UCSD-AML1 (cell line): Measurements from ENCODE around the gene PRR12.
A peak's percentile ranks its signal among the peaks of the same experiment; 100 is the strongest.

Experiments
- DNase-seq: peaks from one replicate; lab custom pipeline; 2025; ENCODE audit not compliant: unreplicated experiment; lab: John Stamatoyannopoulos, UW

The PRR12 gene

GRCh38 chr19:49590071-49590970, 661 bp upstream of the PRR12 start:
- DNase-seq: peak; percentile 97

DNA sequence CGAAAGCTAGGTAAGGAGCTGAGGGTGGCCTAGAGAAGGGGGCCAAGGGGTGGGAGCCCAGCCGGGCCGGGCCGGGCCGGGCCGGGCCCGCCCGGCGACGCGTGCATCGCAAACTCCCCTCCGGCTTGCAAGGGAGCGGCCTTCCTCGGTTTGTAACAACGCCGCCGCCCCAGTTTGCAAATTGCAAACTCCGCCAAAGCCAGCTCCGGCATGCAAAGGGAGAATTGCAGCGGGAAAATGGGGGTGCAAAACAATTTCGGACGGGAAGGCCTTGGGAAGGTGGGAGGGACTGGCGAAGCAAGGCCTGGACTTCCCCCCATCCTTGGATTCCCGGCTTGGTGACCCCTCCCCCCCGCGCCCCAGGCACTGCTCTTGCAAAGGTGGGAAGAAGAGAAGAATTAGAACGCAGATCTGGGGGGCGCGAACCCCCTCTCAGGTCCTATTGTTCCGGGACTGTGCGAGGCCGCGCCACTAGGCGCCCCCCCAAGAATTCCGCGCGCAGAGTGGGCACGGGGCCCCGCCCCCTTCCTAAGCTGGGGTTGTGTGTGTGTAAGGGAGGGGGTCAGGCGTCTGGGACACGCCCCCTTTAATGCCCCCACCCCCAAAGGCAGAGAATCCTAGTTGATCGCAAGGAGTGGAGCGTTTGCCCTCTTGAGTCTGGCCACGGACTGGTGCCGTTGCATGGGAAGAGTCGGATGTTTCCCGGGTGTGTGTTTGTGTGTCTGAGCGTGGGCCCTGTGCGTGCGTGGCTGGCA, 926 bp downstream of the PRR12 start:
- peak; percentile 55 for DNase-seq

GRCh38 chr19:49592486-49593232, 1.7 kb downstream of the PRR12 start:
- no peak for DNase-seq

DNA sequence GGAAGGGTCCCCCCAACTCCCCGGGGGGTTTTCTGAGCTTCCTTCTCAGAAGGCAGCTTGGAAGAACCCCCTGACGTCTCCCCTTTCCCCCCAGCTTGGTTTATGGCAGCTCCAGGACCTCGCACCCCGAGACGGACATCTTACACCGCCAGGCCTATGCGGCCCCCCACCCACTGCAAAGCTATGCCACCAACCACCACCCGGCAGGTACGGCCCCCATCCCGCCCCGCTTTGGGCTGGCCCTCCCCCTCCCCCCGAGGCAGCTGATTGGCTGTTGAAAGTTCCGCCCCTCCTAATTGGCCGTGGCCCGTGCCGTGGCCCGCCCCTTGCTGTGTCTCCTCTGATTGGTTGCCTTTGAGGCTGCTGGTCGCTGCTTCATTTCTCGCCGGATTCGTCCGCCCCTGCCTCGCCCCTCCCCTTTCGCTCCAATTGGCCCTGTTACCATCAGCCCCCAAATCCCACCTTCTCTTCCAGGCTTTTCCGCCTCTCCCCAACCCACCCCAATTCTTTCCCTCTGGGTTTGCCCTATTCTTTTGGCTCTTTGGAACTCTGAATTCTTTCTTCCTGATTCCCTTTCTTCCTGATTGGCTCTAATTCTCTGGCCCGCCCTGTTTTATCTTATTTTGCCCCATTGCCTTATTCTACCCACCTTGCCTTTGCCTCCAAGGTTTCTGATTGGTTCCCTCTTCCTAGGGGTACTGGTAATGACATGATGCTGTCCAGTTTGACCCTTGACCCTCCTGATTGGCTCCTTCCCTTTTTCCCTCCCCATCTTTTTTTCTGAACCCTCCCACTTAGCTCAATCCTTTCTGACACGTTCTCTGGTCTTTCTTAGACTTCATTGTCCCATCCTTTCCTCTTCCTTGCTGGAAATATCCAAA, 2.5 kb downstream of the PRR12 start:
- DNase-seq: peak; percentile 22

GRCh38 chr19:49594157-49594992, 3.4 kb downstream of the PRR12 start:
- DNase-seq: no peak

DNA sequence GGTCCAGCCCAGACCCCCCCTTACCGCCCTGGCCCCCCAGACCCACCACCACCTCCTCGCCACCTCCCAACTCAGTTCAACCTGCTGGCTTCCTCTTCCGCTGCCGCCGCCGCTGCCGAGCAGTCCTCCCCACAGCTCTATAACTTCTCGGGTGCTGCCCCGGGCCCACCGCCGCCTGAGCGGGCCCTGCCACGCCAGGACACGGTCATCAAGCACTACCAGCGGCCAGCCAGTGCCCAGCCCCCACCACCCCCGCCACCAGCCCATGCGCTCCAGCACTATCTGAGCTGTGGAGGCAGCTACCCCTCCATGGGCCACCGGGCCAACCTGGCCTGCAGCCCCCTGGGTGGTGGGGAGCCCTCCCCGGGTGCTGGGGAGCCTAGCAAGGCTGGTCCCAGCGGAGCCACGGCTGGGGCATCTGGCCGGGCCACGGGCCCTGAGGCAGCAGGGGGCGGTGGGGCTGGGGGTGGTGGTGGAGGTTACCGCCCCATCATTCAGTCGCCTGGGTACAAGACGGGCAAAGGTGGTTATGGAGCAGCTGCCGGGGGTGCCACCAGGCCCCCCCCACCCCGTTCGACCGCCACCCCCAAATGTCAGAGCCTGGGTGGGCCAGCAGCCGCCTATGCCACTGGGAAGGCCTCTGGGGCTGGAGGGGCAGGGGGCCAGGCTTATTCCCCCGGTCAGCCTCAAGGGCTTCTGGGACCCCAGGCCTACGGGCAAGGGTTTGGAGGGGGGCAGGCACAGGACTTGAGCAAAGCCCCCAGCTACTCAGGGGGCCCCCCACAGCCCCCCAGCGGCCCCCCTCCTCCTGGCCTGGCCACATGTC, 4.2 kb downstream of the PRR12 start:
- DNase-seq: no peak

DNA sequence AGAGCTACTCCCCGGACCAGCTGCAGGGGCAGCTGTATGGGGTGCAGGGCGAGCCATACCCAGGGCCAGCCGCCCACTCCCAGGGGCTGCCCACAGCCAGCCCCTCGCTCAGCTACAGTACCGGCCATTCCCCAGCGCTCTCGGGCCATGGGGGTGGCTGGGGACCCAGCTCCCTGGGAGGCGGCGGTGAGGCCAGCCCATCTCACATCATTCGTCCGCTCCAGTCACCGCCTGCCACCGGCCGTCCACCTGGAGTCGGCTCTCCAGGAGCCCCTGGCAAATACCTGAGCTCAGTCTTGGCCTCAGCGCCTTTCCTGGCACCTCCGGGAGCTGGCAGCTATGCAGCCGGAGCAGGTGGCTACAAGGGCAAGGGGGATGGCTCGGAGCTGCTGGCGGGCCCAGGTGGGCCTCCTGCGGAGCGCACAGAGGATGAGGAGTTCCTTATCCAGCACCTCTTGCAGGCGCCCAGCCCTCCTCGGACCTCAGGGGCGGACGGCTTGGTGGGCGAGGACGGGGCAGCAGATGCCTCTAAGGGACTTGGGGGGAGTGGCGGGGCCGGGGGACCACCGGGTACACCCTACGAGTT, 4.9 kb downstream of the PRR12 start:
- no peak for DNase-seq

DNA sequence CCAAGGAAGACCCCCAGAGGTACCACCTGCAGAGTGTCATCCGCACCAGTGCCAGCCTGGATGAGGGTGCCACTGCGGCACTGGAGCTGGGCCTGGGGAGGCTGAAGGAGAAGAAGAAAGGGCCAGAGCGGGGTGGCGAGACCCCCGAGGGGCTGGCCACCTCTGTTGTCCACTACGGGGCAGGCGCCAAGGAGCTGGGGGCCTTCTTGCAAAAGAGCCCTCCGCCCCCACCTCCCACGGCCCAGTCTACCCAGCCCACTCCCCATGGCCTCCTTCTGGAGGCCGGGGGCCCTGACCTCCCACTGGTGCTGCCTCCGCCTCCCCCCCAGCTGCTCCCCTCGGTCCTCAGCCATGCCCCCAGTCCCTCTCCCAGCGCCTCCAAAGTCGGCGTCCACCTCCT, 5.4 kb downstream of the PRR12 start:
- no peak for DNase-seq

GRCh38 chr19:49596954-49597702, 6.1 kb downstream of the PRR12 start:
- no peak for DNase-seq

- no peak for DNase-seq
These were observed 6.7 kb downstream of the PRR12 start for GRCh38 chr19:49597703-49597974.

- no peak for DNase-seq
These were observed 8.7 kb downstream of the PRR12 start for GRCh38 chr19:49599378-49600295.

- no peak for DNase-seq
These were observed 10.6 kb downstream of the PRR12 start for GRCh38 chr19:49601482-49602038.

DNA sequence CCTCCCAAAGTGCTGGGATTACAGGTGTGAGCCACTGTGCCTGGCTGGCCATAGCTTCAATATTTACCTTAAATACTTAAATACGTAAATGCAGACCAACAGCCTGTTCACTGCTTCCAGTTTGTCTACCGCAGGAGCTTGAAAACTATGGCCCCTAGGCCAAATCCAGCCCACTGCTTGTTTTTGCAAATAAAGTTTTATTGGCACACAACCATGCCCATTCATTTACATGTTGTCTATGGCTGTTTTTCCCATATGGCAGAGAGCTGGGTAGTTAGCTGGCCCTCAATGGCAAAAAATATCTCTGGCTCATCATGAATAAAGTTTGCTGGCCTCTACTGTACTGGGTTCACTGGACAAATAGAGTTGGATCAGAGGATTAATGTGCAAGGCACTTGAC, 11.8 kb downstream of the PRR12 start:
- no peak for DNase-seq

DNA sequence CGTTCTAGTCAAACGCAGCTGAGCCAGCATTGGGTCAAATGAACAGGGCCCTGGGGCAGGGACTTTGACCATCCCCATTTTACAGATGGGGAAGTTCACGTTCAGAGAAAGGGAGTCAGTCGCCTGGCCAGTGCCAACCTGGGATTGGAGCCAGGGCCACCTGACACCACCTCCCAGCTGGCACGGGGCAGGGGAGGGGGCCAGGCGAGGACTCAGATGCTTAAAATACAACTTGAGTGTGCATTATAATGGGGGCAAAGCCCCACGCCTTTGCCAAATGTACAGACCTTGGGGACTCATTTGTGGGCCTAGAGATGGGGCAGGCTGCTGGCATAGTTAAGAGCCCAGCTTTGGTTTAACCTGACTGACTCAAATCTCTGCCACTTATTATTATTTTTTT, 14.6 kb downstream of the PRR12 start:
- DNase-seq: no peak

DNA sequence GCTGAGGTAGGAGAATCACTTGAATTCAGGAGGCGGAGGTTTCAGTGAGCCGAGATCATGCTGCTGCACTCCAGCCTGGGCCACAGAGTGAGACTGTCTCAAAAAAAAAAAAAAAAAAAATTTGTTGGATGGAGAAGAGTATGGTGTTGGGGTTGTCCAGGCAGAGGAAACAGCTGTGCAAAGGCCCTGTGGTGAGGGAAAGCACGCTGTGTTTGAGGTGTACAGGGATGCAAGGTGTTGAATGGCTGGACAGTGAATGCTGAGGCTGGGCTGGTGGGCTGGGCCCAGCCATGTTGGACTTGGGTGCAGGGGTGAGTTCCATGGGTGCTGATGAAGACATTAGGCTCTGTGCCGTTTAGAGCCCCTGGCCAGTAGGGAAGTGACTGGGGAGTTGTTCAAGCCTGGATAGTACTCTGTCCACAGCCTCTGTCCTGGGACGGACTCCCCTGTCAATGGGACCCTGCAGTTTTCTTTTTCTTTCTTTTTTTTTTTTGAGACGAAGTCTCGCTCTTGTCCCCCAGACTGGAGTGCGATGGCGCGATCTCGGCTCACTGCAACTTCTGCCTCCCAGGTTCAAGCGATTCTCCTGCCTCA, 18.6 kb downstream of the PRR12 start:
- DNase-seq: no peak

DNA sequence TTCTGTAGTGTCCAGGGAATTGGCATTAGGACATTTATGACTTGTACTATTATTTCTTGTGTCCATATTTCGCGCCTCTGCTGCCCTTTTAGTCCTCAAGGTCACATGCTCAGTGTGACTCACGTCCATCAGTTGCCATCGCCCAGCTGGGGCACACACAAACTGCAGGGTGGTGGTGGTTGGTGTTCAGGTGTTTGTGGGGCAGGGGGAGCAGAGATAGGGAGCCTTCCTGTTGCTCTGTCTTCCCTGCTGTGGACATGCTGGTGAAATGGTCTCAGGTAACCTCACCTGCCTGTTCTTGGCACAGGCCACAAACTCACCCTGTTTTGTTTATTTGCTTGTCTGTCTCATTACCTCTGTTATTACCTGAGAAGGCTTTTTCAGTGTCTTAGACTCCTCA, 22.4 kb downstream of the PRR12 start:
- no peak for DNase-seq
